GM21786 (cell line): ENCODE results near the gene CDH4.

Experiments used
- ATAC-seq: cut with Tn5 transposase; IDR thresholded peaks from one replicate; pipeline ENCODE4 v1.9.1; 2021; ENCODE audit not compliant: unreplicated experiment

Gene CDH4

GRCh38 chr20:61548069-61548468, 296.0 kb downstream of the CDH4 start:
- no peak for ATAC-seq

- ATAC-seq: no peak
These were observed 297.8 kb downstream of the CDH4 start for GRCh38 chr20:61549865-61550264.

- no peak for ATAC-seq
These were observed 299.3 kb downstream of the CDH4 start for GRCh38 chr20:61551401-61551800.

- no peak for ATAC-seq
These were observed 302.6 kb downstream of the CDH4 start for GRCh38 chr20:61554617-61555016.

- ATAC-seq: no peak
These were observed 303.5 kb downstream of the CDH4 start for GRCh38 chr20:61555566-61555965.

- no peak for ATAC-seq
These were observed 304.1 kb downstream of the CDH4 start for GRCh38 chr20:61556111-61556510.

GRCh38 chr20:61556673-61557072, 304.6 kb downstream of the CDH4 start:
- no peak for ATAC-seq

- no peak for ATAC-seq
These were observed 305.6 kb downstream of the CDH4 start for GRCh38 chr20:61557621-61558020.

GRCh38 chr20:61558726-61559125, 306.7 kb downstream of the CDH4 start:
- ATAC-seq: no peak

GRCh38 chr20:61559706-61560315, 307.8 kb downstream of the CDH4 start:
- ATAC-seq: no peak

GRCh38 chr20:61560361-61560853, 308.3 kb downstream of the CDH4 start:
- ATAC-seq: no peak

- ATAC-seq: no peak
These were observed 309.2 kb downstream of the CDH4 start for GRCh38 chr20:61561111-61561830.

- no peak for ATAC-seq
These were observed 310.4 kb downstream of the CDH4 start for GRCh38 chr20:61562491-61562890.

- ATAC-seq: no peak
These were observed 310.9 kb downstream of the CDH4 start for GRCh38 chr20:61562897-61563504.

- ATAC-seq: no peak
These were observed 312.6 kb downstream of the CDH4 start for GRCh38 chr20:61564628-61565027.

GRCh38 chr20:61565791-61566190, 313.7 kb downstream of the CDH4 start:
- ATAC-seq: no peak

- no peak for ATAC-seq
These were observed 314.6 kb downstream of the CDH4 start for GRCh38 chr20:61566691-61567090.

- ATAC-seq: no peak
These were observed 315.1 kb downstream of the CDH4 start for GRCh38 chr20:61567204-61567603.

GRCh38 chr20:61569825-61570224, 317.8 kb downstream of the CDH4 start:
- no peak for ATAC-seq

- no peak for ATAC-seq
These were observed 318.7 kb downstream of the CDH4 start for GRCh38 chr20:61570646-61571195.

- ATAC-seq: no peak
These were observed 319.2 kb downstream of the CDH4 start for GRCh38 chr20:61571221-61571620.
